RKO (cell line): ENCODE results near the gene DCAF11.

ENCODE experiments used
- DNase-seq: peaks from one replicate; pipeline ENCODE4 v3.0.0-alpha.2; 2016; ENCODE audit warnings: low spot score

DCAF11 gene

GRCh38 chr14:24160850-24161804, 46.5 kb downstream of the DCAF11 start, which contains the start of gene IRF9:
Gene IRF9 (plus strand): TSS chr14:24161265. CDS start chr14:24162145, 880 bp downstream.
- DNase-seq: peak; percentile 90

- no peak for DNase-seq
Observed at GRCh38 chr14:24162093-24162492, 47.5 kb downstream of the DCAF11 start.

- no peak for DNase-seq
Observed at GRCh38 chr14:24164518-24164991, 50.0 kb downstream of the DCAF11 start.

DNA sequence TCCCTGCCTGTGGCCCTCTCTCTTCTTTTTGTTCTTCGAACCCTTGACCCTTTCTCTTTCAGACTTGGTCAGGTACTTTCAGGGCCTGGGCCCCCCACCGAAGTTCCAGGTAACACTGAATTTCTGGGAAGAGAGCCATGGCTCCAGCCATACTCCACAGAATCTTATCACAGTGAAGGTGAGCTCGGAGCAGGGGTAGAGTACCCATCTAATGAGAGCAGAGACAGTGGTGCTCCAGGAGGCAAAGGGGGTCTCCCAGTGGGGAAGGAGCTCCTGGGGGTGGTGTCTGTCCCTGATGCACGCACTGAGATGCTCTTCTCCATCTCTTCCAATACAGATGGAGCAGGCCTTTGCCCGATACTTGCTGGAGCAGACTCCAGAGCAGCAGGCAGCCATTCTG, 51.2 kb downstream of the DCAF11 start:
- DNase-seq: no peak

DNA sequence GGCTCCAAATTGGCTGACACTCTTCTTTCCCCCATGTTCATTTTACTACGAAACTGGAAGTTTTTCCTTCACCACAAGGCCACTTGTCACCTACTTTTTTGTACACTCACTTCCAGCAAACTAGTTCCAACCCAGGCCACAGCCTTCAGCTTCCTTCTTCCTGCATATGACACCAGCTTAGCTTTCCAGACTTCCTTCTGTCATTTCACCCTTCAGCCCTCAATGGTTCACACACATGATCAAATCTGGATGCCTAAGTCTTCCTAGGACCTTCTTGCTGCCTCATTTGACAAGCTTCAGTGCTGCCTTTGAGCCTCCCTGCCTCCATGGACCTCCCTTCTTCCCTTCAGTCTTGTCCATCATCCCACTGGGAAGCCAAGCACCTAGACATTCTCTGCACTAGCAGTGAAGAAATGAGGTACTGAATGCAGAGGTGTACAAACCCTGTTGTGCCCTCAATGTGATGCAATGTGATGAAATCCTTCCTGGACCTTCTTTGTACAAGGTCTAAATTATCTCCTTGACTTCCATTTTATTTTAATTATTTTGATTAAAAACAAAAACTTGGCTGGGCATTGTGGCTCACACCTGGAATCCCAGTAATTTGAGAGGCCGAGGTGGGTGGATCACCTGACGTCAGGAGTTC, 53.0 kb downstream of the DCAF11 start:
- no peak for DNase-seq

DNA sequence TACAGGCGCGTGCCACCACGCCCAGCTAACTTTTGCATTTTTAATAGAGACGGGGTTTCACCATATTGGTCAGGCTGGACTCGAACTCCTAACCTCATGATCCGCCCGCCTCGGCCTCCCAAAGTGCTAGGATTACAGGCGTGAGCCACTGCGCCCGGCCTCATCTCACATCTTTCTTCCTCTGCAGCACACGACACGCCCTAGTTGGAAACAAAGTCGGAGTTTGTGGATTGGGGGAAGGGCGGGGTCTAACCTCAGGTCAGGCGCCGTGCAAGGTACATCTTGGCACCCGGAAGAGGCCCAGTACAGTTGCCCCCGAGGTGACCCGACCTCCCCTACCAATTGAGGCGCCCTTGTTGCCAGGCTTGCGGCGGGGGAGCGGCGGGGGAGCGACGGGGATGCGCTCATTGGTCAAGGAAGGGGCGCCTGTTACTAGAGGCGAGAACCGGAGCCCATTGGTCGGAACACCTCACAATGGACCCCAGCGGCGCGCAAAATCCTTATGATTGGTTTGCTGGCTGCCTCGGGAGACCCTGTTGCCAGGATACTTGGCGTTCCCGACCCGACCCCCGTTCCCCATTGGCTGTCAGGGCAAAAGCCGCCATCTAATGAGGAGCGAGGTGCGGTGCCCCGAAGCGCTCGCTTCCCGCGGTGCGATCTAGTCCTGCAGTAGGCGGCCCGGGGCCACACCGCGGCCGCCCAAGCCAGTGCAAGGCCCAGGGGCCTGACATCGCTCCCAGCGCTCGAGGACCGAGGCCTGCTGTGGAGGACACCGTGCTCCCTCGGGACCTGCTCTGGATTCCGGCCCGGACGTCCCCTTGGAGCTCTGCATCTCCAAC, 57.1 kb downstream of the DCAF11 start, which contains the start of gene REC8:
TSS of gene REC8 (plus strand) at position 659 of the 839 bp plus-strand sequence. CDS start 473 bp downstream, outside the sequence.
- DNase-seq: no peak

GRCh38 chr14:24172261-24172860, 57.8 kb downstream of the DCAF11 start:
- DNase-seq: no peak

GRCh38 chr14:24172871-24173281, 58.3 kb downstream of the DCAF11 start:
- no peak for DNase-seq
